Measurements from ENCODE around the gene MFGE8. TPM values are rescaled to one million over a fixed set of nuclear protein-coding genes. Genes with fewer than 3 reads are reported as not detected.
A peak's percentile ranks its signal among the peaks of the same experiment; 100 is the strongest.

MFGE8 gene
- total RNA-seq, 1 donor from 2014 or later, result 53.5 TPM

DNA sequence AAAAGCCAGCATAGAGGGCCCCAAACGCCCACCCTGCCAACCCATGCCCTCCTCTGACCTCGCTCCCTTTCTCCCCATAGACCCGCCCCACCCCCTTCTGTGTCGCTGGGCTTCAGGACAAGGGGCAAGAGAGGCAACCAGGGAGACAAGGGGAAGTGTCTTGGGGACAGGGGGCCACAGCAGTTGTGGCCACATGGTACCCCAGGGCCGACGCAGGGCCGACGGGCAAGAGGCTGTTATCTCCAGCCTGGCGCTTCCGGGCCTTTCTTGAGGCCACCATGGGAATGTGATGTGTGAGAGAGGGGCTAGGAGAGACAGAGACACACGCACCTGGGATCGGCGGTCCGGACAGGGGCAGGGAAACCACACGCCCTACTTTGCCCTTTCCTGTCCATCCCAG is 14.4 kb downstream of the MFGE8 start:
- no peak for DNase-seq

DNA sequence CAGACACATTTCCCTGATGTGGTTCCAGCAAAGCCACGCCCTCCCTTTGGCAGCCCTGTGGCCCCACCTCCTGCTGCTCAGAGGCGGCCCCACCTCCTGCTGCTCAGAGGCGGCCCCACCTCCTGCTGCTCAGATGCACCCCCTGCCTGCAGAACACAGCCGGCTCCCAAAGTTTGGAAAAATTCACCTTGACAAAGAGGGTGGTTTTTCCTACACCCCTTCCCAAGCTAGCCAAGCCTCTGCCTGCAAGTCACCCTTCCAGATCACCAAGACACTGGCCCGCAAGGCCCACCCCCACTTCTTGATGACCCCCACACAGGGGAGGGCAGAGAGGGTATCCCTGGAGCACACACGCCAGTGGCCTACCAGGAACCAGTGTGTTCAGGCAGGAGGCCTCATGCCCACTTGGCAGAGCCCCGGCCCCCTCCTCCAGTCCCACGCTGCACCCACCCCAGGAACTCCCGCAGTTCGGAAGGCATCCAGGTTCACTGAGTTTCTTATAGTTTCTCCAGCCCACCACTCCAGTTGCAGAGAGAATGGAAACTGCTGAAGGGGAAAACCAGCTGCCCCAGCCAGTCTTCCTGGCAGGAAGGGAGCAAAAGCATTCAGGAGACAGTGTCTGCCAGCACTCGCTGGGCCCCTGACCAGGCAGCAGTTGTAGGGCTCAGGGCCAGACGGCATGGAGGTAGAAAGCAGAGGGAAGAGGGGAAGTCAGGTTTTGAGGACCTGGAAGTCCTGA is 15.6 kb downstream of the MFGE8 start:
- DNase-seq, result peak; percentile 92

DNA sequence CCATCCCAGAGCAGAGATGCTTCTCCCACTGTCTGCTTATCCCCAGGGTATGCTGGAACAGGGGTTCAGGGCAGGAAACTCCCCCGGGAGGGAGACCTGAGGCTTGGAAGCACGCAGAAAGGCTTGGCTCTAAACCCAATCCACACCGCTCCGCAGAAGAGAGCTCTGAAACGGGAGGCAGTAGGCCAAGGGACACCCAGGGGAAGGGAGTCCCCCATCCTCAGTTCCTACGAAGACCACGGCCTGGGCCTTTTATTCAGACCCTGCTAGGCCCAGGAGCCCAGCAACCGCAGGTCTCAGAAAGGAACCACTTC is 16.1 kb downstream of the MFGE8 start:
- DNase-seq, result no peak

DNA sequence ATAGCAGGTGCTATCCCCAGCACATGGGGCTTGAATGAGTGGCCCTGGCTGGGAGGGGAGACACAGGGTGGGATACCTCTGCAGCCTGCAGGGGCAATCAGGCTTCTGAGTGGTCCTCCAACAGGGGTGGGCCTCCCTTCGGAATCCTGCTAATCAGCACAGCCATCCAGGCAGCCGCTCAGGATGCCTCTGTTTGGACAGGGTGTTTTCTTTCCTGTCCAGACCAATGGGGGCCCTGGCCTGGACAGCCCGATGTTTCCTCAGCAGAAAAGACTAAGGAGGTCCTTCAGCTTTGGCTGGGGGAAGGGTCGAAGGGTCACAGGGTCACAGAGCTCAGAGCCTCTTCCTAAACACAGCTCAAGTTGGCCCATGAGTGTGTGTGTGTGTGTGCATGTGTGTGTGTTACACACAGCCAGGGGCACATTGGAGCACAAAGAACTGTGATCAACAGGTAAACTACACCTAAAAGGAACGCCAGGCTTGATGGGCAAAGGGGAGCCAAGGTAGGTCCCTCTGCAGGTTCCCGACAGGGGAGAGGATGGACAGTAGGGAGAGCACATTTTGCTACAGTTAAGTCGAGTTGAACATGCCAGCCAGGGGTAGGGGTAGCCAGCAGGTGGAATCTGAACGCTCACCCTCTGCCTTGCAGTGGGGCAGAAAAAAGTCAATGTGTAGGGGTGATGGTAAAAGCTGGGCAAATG is 16.7 kb downstream of the MFGE8 start:
- no peak for DNase-seq

DNA sequence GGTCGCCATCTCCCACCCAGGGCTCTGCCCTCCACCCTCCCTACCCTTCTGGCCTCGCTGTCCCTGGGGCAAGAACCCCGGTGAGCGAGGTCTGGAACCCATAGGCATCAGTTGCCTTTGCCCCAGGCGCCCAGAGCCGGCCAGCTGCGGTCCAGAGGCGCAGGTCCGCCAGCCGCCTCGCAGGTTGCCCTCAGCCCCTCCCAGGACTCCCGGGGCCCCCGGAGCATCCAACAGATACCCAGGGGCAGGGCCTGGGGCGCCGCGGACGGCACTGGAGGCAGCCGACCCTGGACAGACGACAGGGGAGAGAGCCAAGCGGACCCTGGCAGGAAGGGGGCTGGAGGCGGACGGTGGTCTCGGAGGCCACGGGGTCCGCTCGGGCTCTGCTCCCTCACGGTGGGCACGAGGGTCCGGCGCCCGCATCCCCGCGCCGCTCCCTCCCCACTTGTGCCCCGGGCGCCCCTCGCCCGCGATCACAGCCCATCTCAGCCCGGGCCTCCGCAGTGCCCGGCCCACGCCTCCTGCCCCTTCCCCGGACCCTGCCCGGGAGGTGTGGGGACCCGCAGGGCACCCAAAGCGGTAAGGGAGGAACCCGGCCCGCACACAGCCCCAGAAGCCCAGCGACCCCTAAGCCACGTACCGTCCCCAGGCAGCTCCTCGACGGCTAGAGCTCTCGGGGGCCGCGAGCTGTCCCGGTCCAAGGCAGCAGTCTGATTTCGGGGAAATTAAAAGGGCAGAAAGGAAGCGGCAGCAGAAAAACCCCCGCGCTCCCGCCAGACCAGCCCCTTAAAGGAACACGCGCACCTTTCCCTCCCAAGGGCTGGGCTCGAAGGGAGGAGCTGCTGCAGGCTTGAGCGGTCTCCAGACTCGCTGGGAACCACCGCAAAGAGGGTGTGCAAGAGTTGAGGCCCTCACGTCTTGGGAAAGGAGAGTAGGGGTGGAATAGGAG is 18.1 kb downstream of the MFGE8 start, which contains the start of gene HAPLN3:
TSS of gene HAPLN3 (minus strand) at position 726 of the 949 bp plus-strand sequence. CDS start 8,246 bp downstream, outside the sequence.
- DNase-seq, result peak; percentile 50

DNA sequence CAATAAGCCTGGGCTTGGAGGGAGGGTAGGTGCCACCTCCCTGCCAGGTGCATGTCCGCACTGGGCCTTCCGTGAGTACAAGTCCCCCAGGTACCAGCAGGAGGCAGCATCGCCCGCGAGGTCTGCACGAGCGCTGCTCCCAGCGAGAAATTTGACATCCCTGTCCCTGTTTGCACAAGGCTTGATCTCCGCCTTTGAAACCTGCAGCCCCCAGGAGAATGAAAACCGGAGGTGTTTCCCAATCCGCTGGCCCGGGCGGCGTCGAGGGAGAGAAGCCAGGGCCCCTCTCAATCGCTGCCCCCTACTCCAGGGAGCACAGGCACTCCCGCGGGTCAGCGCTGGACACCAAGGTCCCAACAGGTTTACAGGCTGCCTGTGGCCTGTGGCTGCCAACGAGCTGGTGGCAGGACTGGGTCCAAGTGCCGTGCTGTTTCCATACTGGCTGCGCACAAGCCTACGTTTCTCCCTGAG is 18.8 kb downstream of the MFGE8 start:
- peak; percentile 61 for DNase-seq

DNA sequence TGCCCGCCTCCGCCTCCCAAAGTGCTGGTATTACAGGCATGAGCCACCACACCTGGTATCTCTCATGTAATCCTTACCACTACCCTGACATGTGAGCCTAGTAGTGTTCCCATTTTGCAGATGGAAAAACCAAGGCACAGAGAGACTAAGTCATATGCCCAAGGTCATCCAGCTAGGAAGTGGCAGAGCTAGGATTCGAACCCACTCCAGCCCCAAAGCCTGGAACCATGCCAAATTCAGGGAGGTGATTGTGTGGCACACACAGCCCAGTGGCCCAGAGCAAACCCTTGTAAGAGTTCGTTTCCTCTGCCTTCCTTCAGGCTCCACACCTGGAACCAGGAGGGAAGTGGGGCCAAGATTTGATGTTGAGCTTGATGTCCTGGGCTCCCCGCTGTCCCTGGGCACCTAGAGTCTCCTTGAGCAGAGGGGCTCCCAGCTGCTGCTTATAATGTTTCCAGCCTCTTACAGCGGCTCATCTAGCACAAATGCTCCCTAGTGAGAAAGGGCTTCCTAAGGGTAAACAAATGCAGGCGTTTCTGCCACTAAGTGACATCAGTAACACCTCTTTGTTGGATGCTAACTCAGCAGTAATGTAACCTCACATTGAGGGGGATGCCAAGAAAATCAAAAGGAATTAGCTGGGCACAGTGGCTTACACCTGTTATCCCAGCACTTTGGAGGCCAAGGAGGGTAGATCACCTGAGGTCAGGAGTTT is 21.5 kb downstream of the MFGE8 start:
- DNase-seq, result no peak

DNA sequence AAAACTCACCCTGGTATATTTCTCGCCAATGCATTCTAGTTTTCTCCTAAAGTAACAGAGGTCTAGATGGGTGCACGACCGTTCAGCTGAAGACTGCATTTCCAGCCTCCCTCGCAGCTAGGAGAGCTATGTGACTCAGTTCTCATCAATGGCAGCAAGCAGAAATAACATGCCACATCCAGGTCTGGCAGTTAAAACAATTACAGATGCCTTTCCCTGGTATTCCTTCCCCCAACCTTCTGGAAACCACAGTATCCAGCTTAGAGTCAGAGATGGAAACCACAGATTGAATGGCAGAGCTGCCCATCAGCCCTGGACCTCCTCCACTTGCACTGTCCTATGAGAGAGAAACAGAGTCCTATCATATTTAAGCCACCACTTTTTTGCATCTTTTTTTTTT is 22.7 kb downstream of the MFGE8 start:
- DNase-seq, result no peak

DNA sequence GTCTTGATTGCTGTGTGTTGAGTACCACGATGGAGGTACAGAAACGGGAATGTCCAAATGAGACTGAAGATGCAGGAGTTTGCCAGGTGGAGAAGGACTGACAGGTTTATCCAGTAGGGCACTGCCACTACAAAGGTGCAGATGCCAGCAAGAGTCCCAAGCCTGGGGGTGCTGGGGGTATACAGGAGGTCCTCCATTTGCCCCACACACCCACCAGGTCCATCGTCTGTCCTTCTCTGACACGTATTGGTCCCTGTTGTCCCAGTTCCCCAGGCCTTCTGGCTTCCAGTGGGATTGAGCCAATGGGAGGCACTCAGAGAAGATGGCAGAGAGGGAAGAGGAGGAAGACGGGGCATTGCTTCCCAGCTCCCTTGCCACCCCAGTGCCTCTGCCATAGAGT is 24.5 kb downstream of the MFGE8 start:
- DNase-seq, result no peak

DNA sequence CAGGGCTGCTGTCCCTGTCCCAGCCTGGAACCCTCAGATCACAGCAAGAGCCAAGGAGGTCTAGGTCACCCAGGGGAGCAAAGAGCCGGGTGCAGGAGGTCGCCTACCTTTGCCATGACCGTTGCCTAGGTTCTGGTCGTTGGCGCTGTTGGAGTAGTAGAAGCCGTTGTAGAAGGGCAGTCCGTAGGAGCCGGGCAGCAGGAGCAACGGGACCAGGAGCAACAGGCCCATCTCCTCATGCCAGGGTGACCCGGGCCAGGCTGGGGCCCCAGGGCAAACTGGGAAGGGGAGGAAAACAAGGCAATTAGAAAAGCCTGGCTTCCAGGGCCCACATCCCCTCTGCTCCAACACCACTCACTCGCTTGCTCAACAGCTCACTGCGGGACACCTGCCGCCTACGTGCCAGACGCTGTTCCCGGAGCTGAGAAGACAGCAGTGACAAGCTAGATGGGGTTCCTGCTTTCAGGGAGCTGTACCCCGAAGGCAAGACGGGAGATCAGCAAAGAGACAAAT is 26.1 kb downstream of the MFGE8 start:
- no peak for DNase-seq

DNA sequence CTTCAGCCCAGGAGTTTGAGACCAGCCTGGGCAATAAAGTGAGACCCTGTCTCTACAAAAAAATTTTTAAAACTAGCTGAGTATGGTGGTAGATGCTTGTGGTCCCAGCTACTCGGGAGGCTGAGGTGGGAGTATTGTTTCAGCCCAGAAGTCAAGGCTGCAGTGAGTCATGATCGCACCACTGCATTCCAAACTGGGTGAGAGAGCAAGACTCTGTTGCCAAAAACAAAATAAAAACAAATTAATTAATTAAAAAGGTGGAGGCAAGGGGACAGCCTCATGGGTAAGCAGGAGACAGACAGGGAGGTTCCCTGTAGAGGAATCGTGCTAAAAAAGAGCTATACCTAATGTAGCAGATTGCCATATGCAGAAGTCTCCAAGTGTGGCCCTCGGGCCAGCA is 30.4 kb downstream of the MFGE8 start:
- no peak for DNase-seq

DNA sequence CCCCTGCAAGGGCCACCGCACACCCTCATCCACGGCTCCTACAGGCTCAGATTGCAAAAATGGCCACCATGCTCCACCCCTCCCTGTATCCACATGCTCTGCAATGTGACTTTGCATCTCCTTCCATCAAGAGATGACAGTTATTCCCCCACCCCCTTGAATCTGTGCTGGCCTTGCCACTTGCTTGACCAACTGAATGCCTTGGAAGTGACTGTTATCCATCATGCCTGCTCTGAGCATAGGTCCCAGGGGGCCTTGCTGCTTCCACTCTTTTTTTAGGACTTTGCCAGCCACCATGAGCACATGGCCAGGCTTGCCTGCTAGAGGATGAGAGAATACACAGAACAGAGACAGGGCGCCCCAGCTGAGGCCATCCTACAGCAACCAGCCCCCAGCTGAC is 31.4 kb downstream of the MFGE8 start:
- DNase-seq, result no peak

DNA sequence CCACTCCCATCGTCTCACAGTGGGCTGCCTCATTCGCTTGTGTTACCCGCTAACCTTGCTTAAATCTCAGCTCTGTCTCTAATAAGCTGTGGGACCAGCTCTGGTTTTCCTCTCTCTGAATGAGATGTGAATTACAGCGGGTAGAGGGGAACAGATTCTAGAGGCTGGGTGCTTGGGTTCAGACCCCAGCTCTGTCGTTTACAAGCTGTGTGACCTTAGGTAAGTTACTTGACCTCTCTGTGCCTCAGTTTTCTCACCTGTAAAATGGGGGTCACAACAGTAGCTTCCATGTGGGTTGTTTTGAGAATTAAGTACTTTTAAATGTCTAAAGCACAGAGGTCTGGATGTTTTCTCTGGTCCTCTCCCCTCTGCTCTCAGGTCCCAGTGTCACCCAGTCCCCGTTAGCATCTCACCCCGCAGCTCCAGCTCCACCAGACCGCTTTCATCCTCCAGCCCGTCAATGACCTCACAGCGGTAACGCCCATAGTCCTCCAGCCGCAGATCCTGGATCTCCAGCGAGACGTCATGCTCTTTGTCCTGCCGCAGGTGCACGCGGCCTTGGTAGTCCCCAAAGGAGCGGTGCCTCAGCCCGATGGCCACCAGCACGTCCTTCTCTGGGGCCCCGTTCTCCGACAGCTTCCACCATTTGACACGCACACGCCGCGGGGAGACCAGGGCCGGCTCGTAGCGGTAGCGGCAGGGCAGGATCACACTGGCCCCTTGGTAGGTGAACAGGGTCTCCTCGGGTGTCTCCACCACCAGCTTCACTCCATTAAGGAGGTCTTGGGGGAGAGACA is 32.0 kb downstream of the MFGE8 start:
- no peak for DNase-seq

DNA sequence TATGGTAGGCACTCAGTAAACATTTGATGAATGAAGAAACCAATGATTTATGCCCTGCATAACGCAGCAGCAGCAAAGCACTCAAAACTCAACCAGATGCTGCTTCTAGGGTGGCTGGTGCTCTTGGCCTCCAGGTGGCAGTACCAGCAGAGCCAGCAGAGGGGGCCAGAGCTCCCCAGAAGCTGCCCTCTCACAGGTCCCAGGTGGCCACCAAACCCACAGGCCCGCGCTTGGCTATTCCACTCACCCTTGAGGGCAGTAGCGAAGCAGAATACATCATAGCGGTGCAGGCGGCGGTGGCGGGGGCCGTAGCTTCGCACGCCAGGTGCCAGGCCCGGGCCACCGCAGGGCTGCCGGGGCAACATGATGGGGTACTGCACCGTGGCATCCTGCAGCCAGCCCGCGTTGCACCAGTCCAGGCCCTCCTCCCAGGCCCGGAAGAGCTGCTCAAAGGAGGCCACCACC is 34.4 kb downstream of the MFGE8 start:
- DNase-seq, result peak; percentile 32

DNA sequence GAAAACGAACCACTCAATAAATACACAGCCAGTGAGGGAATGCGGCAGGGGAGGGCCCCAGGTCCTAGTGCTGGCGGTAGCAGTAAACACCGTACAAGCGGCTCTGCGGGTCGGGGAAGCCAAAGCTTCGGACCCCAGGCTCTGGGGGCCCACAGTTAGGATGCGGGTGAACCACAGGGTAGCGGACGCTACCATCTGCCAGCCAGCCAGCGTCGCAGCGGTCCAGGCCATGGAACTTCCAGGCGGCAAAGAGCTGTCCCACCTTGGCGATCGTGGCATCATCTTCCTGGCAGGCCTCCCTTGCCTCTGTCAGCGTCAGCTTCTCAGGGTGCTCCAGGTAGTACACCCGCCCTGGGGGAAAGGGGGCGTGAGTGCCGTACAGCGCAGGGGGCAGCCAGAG is 35.3 kb downstream of the MFGE8 start:
- no peak for DNase-seq

DNA sequence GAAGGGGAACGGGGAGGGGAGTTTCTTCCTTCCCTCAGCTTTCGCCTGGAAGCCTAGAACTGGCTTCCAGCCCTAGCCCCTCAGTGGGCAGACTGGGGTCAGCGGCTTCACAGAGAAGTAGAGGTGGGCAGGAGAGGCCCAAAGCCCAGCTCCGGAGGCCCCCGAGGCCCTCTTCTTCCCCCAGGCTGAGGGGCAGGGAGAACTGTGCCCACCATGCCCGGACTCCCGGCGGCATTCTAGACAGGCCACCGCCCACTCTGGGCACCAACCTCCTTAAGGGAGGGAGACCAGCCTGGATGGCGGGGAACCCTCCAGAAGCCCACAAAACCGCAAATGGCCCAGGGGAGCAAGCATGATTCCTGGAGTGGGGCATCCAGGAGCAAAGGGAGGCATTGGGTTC is 35.8 kb downstream of the MFGE8 start:
- DNase-seq, result no peak

DNA sequence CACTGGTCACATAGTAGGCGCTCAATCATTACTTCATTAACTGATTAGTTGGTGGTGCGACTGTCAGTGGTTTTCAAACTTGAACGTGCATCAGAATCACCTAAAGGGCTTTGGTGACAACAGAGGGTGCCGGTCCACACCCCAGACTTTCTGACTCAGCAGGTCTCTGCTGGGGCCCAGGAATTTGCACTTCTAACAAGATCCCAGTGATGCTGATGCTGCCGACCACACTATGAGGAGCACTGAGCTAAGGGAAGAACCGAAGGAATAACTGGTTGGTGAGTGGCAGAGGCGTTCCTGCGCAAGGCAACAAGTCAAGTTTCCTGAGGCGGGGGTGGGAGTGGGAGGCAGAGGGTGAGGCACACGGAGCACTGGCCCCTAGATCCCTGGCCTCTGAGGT is 36.6 kb downstream of the MFGE8 start:
- DNase-seq, result no peak

DNA sequence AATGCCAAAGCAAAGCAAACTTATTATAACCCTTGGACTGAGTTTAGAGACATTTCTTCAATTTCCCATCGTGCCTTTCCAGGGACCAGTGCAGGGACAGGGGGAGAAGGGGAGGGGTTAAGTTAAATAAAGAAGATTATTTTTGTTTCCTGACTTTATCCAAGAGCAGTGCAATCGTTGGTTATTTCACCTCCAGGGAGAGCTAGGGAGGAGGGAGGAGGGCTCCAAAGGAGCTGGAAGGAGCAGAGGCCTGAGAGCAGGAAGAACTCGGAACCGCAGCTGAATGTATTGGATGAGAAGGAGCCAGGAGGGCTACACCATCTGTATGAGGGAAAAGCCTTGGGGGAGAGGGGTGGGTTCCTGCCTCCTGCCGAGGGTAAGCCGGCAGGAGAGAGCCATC is 38.5 kb downstream of the MFGE8 start:
- no peak for DNase-seq

DNA sequence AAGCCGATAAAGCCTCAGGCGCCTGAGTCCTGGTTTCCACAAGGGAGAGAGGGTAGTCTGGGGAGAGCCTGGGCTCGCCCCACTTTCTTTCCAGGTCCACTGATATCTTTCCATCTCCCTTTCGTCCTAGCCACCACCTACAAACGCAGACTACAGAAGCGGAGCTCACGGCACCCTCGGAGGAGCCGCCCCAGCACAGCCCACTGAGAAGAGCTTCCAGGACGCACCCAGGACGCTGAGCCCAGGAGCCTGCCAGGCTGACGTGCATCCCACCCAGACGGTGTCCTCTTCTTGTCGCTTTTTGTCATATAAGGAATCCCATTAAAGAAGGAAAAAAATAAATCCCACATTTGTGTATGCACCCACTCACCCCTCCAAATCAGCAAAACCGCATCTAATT is 38.9 kb downstream of the MFGE8 start:
- no peak for DNase-seq

DNA sequence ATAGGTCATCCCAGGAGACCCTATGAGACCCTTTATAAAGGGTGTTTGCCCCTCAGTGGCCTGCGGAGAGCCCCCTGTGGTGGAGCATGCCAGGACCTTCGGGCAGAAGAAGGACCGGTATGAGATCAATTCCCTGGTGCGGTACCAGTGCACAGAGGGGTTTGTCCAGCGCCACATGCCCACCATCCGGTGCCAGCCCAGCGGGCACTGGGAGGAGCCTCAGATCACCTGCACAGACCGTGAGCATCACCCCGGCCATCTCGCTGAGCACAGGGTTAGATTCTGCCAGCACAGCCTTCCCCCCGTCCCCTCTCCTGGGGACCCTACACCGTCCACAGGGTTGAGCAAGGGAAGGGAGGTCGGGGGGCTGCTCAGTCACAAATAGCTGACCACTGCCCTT is 39.4 kb downstream of the MFGE8 start:
- no peak for DNase-seq

DNA sequence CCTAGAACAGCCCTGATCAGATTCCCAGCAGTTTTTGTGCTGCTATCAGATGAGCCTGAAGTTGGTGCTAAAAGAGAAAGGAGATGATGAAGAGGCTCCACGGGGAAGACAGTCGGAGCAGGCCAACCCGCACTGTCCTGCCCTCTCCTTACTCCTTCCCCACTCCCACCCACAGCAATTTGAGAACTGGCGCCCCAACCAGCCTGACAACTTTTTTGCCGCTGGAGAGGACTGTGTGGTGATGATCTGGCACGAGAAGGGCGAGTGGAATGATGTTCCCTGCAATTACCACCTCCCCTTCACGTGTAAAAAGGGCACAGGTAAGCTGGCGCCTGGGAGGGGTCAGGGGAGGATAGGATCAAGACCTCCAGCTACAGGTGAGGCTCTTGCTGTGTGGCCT is 40.5 kb downstream of the MFGE8 start:
- DNase-seq, result no peak

All from tongue (tissue), 2 donors.